ENCODE data around the gene KRTAP19-1.

Gene KRTAP19-1

GRCh38 chr21:30430170-30430655, 50.0 kb downstream of the KRTAP19-1 start, which contains the start of gene KRTAP13-4:
Gene KRTAP13-4 (plus strand): TSS chr21:30430220. CDS start chr21:30430276, 56 bp downstream.
- ChIA-PET POLR2A (no interaction called here), CTCF (no interaction called here)
- no peak for DNase-seq (ENCODE audit: extremely low spot score)
- TF ChIP-seq L3MBTL2 (conservative IDR thresholded peaks at IDR 0.05) (no peak), ARNT (IDR thresholded peaks at IDR 0.05) (no peak), SUZ12 (IDR thresholded peaks at IDR 0.05) (no peak), ZNF384 (IDR thresholded peaks at IDR 0.05) (no peak), HDGF (IDR thresholded peaks at IDR 0.05; ENCODE audit: borderline replicate concordance) (no peak)
